ENCODE measurements around the gene LAMTOR3. TPM values are rescaled to one million over a fixed set of nuclear protein-coding genes. Genes with fewer than 3 reads are reported as not detected.

The LAMTOR3 gene
- total and polyA plus RNA-seq, 2 donors (not counting 1 experiment from before 2014, with no cell fraction given) = 24.1 to 95.5 TPM

GRCh38 chr4:99860521-99860920, 33.7 kb downstream of the LAMTOR3 start:
- DNase-seq (ENCODE audit: low read depth in 2 of 2) = no peak
- no peaks in the 10 kb centered on the region for H3K9me3 ChIP-seq (ENCODE audit: control insufficient read depth, insufficient read depth, low read depth, low read length)
- peaks cover 2% of the 10 kb centered on the region for H3K27me3 ChIP-seq (ENCODE audit: control insufficient read depth, insufficient read depth, low read length)
- no peak overlapping the region for H3K4me3 ChIP-seq (replicated peaks in 1 of 4; ENCODE audit: control extremely low read depth in 1 of 4, insufficient read depth in 1 of 4, low read depth in 3 of 4, low read length in 4 of 4)
- H3K4me2 ChIP-seq (ENCODE audit: extremely low read depth, insufficient read depth, low read length) = no peak overlapping the region
- no peaks in the 10 kb centered on the region for H3K4me1 ChIP-seq (ENCODE audit: control insufficient read depth, extremely low read depth, insufficient read depth, low read length)
- TF ChIP-seq EZH2 (IDR thresholded peaks at IDR 0.05; ENCODE audit: low read length, missing control alignments) (no peak), CTCF (conservative IDR thresholded peaks at IDR 0.05 in 1 of 2, IDR thresholded peaks at IDR 0.05 in 1 of 2; ENCODE audit: low read depth in 1 of 2, low read length in 2 of 2) (no peak)
- H3K36me3 ChIP-seq (ENCODE audit: control insufficient read depth, insufficient read depth, low read length) = no peaks in the 10 kb centered on the region
- H3K9ac ChIP-seq (ENCODE audit: insufficient read depth, low read length) = no peak overlapping the region
- H3K27ac ChIP-seq (ENCODE audit: insufficient read depth, low read length) = no peak overlapping the region
- no peaks in the 10 kb centered on the region for H3K79me2 ChIP-seq (ENCODE audit: control insufficient read depth, insufficient read depth, low read length)
- no peak overlapping the region for H2AFZ ChIP-seq (ENCODE audit: low read length)
- H4K20me1 ChIP-seq (ENCODE audit: control insufficient read depth, extremely low read depth, insufficient read depth, low read length) = no peaks in the 10 kb centered on the region

- Histone ChIP-seq H3K4me3 (replicated peaks in 1 of 4; ENCODE audit: control extremely low read depth in 1 of 4, insufficient read depth in 1 of 4, low read depth in 3 of 4, low read length in 4 of 4) (no peak overlapping the region), H3K4me1 (ENCODE audit: control insufficient read depth, extremely low read depth, insufficient read depth, low read length) (no peaks in the 10 kb centered on the region), H3K79me2 (ENCODE audit: control insufficient read depth, insufficient read depth, low read length) (no peaks in the 10 kb centered on the region), H3K4me2 (ENCODE audit: extremely low read depth, insufficient read depth, low read length) (no peak overlapping the region), H3K27ac (ENCODE audit: insufficient read depth, low read length) (no peak overlapping the region), H3K36me3 (ENCODE audit: control insufficient read depth, insufficient read depth, low read length) (no peaks in the 10 kb centered on the region), H2AFZ (ENCODE audit: low read length) (no peak overlapping the region), H3K9ac (ENCODE audit: insufficient read depth, low read length) (no peak overlapping the region), H3K27me3 (ENCODE audit: control insufficient read depth, insufficient read depth, low read length) (peaks cover 2% of the 10 kb centered on the region), H4K20me1 (ENCODE audit: control insufficient read depth, extremely low read depth, insufficient read depth, low read length) (no peaks in the 10 kb centered on the region), H3K9me3 (ENCODE audit: control insufficient read depth, insufficient read depth, low read depth, low read length) (no peaks in the 10 kb centered on the region)
- TF ChIP-seq CTCF (conservative IDR thresholded peaks at IDR 0.05 in 1 of 2, IDR thresholded peaks at IDR 0.05 in 1 of 2; ENCODE audit: low read depth in 1 of 2, low read length in 2 of 2) = no peak
- no peak for TF ChIP-seq EZH2 (IDR thresholded peaks at IDR 0.05; ENCODE audit: low read length, missing control alignments)
- no peak for DNase-seq (ENCODE audit: low read depth in 2 of 2)
These were observed 34.6 kb downstream of the LAMTOR3 start for GRCh38 chr4:99859618-99860017.

- Histone ChIP-seq H3K4me2 (ENCODE audit: extremely low read depth, insufficient read depth, low read length) (no peak overlapping the region), H3K79me2 (ENCODE audit: control insufficient read depth, insufficient read depth, low read length) (no peaks in the 10 kb centered on the region), H3K27ac (ENCODE audit: insufficient read depth, low read length) (no peak overlapping the region), H3K9me3 (ENCODE audit: control insufficient read depth, insufficient read depth, low read depth, low read length) (no peaks in the 10 kb centered on the region), H3K4me3 (replicated peaks in 1 of 4; ENCODE audit: control extremely low read depth in 1 of 4, insufficient read depth in 1 of 4, low read depth in 3 of 4, low read length in 4 of 4) (no peak overlapping the region), H3K36me3 (ENCODE audit: control insufficient read depth, insufficient read depth, low read length) (no peaks in the 10 kb centered on the region), H3K9ac (ENCODE audit: insufficient read depth, low read length) (no peak overlapping the region), H3K4me1 (ENCODE audit: control insufficient read depth, extremely low read depth, insufficient read depth, low read length) (no peaks in the 10 kb centered on the region), H4K20me1 (ENCODE audit: control insufficient read depth, extremely low read depth, insufficient read depth, low read length) (no peaks in the 10 kb centered on the region), H3K27me3 (ENCODE audit: control insufficient read depth, insufficient read depth, low read length) (peaks cover 2% of the 10 kb centered on the region), H2AFZ (ENCODE audit: low read length) (no peak overlapping the region)
- no peak for DNase-seq (ENCODE audit: low read depth in 2 of 2)
- TF ChIP-seq EZH2 (IDR thresholded peaks at IDR 0.05; ENCODE audit: low read length, missing control alignments) = no peak
- TF ChIP-seq CTCF (conservative IDR thresholded peaks at IDR 0.05 in 1 of 2, IDR thresholded peaks at IDR 0.05 in 1 of 2; ENCODE audit: low read depth in 1 of 2, low read length in 2 of 2) = no peak
These were observed 36.9 kb downstream of the LAMTOR3 start for GRCh38 chr4:99857307-99857706.
